Stomach (tissue), 4 donors: ENCODE results near the gene TMEM213.

Experiments used
- POLR2A ChIP-seq, 4 donors: fragments of 450-650 bp; IDR thresholded peaks; one replicate each; pipeline ENCODE4 v1.6.1; 2016; ENCODE audit warnings: antibody characterized with exemption in 4 of 4, control low read depth in 2 of 4, mild to moderate bottlenecking in 1 of 4, moderate library complexity in 1 of 4
- POLR2AphosphoS5 ChIP-seq, 3 donors: sonication (generic); formaldehyde crosslinking; IDR thresholded peaks; one replicate each; pipeline ENCODE4 v1.6.1; 2016; ENCODE audit warnings: antibody characterized with exemption in 3 of 3
- TF ChIP-seq, protein P1 (sequence below), 7 experiments: fragments of 450-650 bp in 4 of 7; fragments of 200-600 bp in 3 of 7; sonication (generic) in 3 of 7; IDR thresholded peaks; one replicate each; pipeline ENCODE4 v1.5.1; 2016 to 2019; ENCODE audit warnings: antibody characterized with exemption in 7 of 7, control low read depth in 2 of 7, mild to moderate bottlenecking in 1 of 7

DNA sequence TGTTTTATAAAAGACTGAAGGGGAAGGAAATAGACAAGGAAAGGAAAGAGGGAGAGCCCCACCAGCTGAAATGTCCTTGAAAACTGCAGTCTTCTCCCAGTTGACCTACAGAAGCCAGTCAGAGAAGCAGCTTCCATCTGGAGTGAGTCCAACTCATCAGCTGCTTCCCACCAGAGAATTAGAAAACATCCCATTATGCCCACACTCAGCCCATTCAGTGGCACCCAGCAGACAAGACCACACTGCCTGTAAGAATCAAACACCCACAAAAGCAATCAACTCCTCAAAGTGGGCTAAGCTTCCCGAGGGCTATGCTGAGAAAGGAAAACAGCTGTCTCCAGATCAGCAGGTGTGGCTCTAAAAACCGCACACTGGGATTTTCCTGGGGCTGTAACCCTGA lies 29.6 kb upstream of the TMEM213 start:
- TF ChIP-seq POLR2AphosphoS5 (IDR thresholded peaks at IDR 0.05) (no peak), POLR2A (IDR thresholded peaks at IDR 0.05) (no peak)
- TF ChIP-seq, protein P1, sequence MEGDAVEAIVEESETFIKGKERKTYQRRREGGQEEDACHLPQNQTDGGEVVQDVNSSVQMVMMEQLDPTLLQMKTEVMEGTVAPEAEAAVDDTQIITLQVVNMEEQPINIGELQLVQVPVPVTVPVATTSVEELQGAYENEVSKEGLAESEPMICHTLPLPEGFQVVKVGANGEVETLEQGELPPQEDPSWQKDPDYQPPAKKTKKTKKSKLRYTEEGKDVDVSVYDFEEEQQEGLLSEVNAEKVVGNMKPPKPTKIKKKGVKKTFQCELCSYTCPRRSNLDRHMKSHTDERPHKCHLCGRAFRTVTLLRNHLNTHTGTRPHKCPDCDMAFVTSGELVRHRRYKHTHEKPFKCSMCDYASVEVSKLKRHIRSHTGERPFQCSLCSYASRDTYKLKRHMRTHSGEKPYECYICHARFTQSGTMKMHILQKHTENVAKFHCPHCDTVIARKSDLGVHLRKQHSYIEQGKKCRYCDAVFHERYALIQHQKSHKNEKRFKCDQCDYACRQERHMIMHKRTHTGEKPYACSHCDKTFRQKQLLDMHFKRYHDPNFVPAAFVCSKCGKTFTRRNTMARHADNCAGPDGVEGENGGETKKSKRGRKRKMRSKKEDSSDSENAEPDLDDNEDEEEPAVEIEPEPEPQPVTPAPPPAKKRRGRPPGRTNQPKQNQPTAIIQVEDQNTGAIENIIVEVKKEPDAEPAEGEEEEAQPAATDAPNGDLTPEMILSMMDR (IDR thresholded peaks at IDR 0.05) = no peak
